NB4 (cell line): Measurements from ENCODE around the gene TMEM164.

Source experiments
- DNase-seq: peaks from one replicate; pipeline ENCODE4 v3.0.0; 2010; ENCODE audit warnings: low read depth
- H3K4me3 ChIP-seq: one replicate; pipeline ENCODE4 v1.5.1; 2011; ENCODE audit warnings: mild to moderate bottlenecking, low read depth, low read length, moderate library complexity
- CTCF ChIP-seq: IDR thresholded peaks from one replicate; pipeline ENCODE4 v1.5.1; 2012; ENCODE audit warnings: low read depth, low read length
- MAX ChIP-seq: IDR thresholded peaks from 2 replicates; pipeline ENCODE4 v1.6.1; 2011; ENCODE audit warnings: low read depth, low read length
- MYC ChIP-seq: IDR thresholded peaks from 2 replicates; pipeline ENCODE4 v1.6.1; 2011; ENCODE audit warnings: low read depth, low read length
- POLR2A ChIP-seq: IDR thresholded peaks from 2 replicates; pipeline ENCODE4 v1.6.1; 2011; ENCODE audit warnings: mild to moderate bottlenecking; ENCODE audit not compliant: insufficient read length; ENCODE audit errors: extremely low read depth

Gene TMEM164

DNA sequence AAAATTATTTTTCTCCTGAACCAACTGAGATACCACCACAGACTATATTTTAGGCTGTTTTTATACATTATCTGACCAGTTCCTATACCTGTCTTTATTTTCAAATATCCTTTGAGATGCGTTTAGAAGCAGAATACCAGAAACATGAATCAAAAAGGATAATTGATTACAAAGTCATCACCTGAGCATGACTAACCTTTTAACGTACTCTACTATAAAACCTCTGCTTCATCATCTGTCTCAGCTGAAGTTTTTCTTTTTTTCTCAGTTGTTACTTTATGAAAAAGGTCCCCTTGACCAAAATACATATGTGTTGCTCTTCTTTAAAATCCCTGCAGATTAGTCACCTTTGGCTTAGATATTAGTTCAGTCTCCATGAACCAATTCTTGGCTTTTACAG lies 205.2 kb downstream of the TMEM164 start:
- TF ChIP-seq MYC: no peak
- no peak for TF ChIP-seq POLR2A
- TF ChIP-seq CTCF: no peak
- TF ChIP-seq MAX: no peak
- DNase-seq: no peak

DNA sequence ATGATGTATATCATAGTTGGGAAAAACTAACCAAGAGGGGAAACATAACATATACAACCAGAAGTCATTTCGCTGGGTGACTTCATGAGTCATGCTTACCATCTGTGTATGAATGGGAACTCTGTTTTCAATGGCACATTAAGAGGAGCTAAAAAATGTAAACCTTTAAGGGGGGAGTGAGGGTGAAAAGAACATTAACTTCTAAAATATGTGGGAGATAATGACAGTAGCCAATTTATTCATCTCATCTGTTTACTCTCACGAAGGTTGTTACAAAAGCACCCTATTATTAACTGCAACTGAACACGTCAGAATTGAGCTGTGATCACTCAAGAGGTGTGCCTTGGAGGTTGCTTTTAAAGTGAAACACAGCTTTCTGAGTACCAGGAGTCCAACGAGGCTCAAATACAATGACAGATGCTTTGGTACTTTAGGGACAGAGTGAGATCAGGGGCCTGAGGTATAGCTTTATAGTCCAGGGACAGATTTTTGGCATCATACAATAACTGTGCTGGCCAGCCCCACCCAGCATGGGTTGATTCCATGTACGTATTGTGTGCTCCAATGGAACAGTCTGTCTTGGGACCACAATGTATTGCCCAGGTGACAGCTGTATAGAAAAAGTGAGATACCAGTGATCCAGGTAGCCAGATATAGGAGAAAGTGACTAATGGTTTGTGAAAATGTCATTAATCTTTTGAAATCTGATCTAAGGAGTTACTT lies 207.7 kb downstream of the TMEM164 start:
- H3K4me3 ChIP-seq: no peak overlapping the region
- TF ChIP-seq MYC: no peak
- no peak for TF ChIP-seq POLR2A
- TF ChIP-seq CTCF: no peak
- no peak for TF ChIP-seq MAX
- no peak for DNase-seq

More for the DNA sequence above, 205.2 kb downstream of the TMEM164 start:
- no peak overlapping the region for H3K4me3 ChIP-seq

- H3K4me3 ChIP-seq: no peak overlapping the region
- no peak for DNase-seq
- TF ChIP-seq MYC (no peak), CTCF (no peak), POLR2A (no peak), MAX (no peak)
These were observed 208.4 kb downstream of the TMEM164 start for GRCh38 chrX:110211340-110211739.

DNA sequence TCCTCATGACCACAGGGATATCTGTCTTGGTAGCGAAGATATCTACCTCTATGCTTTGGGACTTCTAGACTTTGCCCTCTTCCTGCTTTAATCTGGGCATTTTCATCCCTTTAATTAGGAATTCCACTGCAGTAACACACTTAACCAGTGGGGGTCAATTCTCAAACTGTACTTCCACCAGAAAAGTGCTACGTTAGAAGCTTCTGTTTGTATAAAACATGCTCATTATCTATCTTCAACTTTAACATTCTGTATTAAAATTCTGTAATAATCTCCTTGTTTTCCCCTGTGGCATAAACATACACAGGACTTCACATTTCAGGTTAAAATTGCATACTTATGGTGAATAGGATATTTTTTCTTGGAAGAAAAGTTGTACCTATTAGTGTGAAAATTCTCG lies 209.4 kb downstream of the TMEM164 start:
- no peak overlapping the region for H3K4me3 ChIP-seq
- DNase-seq: no peak
- no peak for TF ChIP-seq MAX
- TF ChIP-seq CTCF: no peak
- no peak for TF ChIP-seq MYC
- TF ChIP-seq POLR2A: no peak

GRCh38 chrX:110213183-110213582 lies 210.3 kb downstream of the TMEM164 start:
- no peak for TF ChIP-seq MAX
- no peak for TF ChIP-seq CTCF
- TF ChIP-seq MYC: no peak
- TF ChIP-seq POLR2A: no peak
- DNase-seq: no peak
- no peak overlapping the region for H3K4me3 ChIP-seq

GRCh38 chrX:110214684-110215083 lies 211.8 kb downstream of the TMEM164 start:
- TF ChIP-seq MAX: no peak
- TF ChIP-seq POLR2A: no peak
- no peak for TF ChIP-seq CTCF
- TF ChIP-seq MYC: no peak
- no peak overlapping the region for H3K4me3 ChIP-seq
- no peak for DNase-seq
